H1 (cell line): ENCODE results near the gene UBASH3A. TPM values are rescaled to one million over a fixed set of nuclear protein-coding genes. Genes with fewer than 3 reads are reported as not detected.

Experiments used
- CTCF ChIA-PET: fragments of 300-600 bp; sonication (Branson Sonifier 250); formaldehyde crosslinking; loops from one replicate; lab custom pipeline; 2021; ENCODE audit not compliant: partially characterized antibody; lab: Charles Lee
- POLR2A ChIA-PET: fragments of 300-600 bp; sonication (Branson Sonifier 250); formaldehyde crosslinking; loops from one replicate; lab custom pipeline; 2021; ENCODE audit warnings: inconsistent platforms; ENCODE audit not compliant: partially characterized antibody; lab: Charles Lee
- DNase-seq, 2 experiments: peaks; one replicate each; pipeline versions ENCODE4 v3.0.0 to v3.0.0-alpha.2; 2010 to 2022; ENCODE audit warnings: low spot score in 2 of 2, low read depth in 1 of 2, mixed read lengths in 1 of 2
- FAIRE-seq: peaks from 2 replicates; lab custom pipeline; 2011; peaks lifted over from hg19 to GRCh38; lab: Jason Lieb, UNC
- H2AFZ ChIP-seq: 2 replicates; pipeline ENCODE4 v1.8.1; 2012; ENCODE audit warnings: low read length, inconsistent platforms
- H2AK5ac ChIP-seq: 2 replicates; pipeline ENCODE4 v1.6.1; 2013; ENCODE audit warnings: low read depth, low read length
- H2BK120ac ChIP-seq: replicated peaks from 2 replicates; pipeline ENCODE3; 2013; ENCODE audit warnings: low read depth, low read length, inconsistent platforms
- H2BK12ac ChIP-seq: 2 replicates; pipeline ENCODE4 v1.6.1; 2013; ENCODE audit warnings: low read depth, low read length
- H2BK15ac ChIP-seq: 2 replicates; pipeline ENCODE4 v1.6.1; 2013; ENCODE audit warnings: low read length
- H2BK20ac ChIP-seq: 2 replicates; pipeline ENCODE4 v1.6.1; 2013; ENCODE audit warnings: low read length
- H2BK5ac ChIP-seq: 2 replicates; pipeline ENCODE4 v1.6.1; 2013; ENCODE audit warnings: low read depth, low read length
- H3K14ac ChIP-seq: 2 replicates; pipeline ENCODE4 v1.6.1; 2013; ENCODE audit warnings: inconsistent platforms; ENCODE audit not compliant: insufficient read length
- H3K18ac ChIP-seq: 2 replicates; pipeline ENCODE4 v1.6.1; 2013; ENCODE audit warnings: low read length; ENCODE audit errors: extremely low read depth
- H3K23ac ChIP-seq: 2 replicates; pipeline ENCODE4 v1.6.1; 2013; ENCODE audit warnings: inconsistent platforms; ENCODE audit not compliant: insufficient read length
- H3K23me2 ChIP-seq: 2 replicates; pipeline ENCODE4 v1.6.1; 2013; ENCODE audit warnings: low read depth, low read length
- H3K27ac ChIP-seq: 2 replicates; pipeline ENCODE4 v1.6.1; 2011; ENCODE audit warnings: low read depth, low read length, inconsistent platforms
- H3K27me3 ChIP-seq, 4 experiments: replicated peaks in 1 of 4; 1 replicate in 1 of 4; 2 replicates in 3 of 4; pipeline versions ENCODE4 v1.6.1 to v1.8.1; 2011 to 2013; ENCODE audit warnings: low read length in 3 of 4, mild to moderate bottlenecking in 3 of 4, inconsistent platforms in 2 of 4, mixed read lengths in 2 of 4, moderate library complexity in 1 of 4; ENCODE audit not compliant: control insufficient read depth in 3 of 4, insufficient read depth in 3 of 4; ENCODE audit errors: extremely low read depth in 1 of 4
- H3K36me3 ChIP-seq, 4 experiments: 2 replicates each; pipeline versions ENCODE4 v1.6.1 to v1.8.1; 2011 to 2013; ENCODE audit warnings: mild to moderate bottlenecking in 4 of 4, low read length in 3 of 4, moderate library complexity in 2 of 4, control low read depth in 1 of 4, inconsistent platforms in 1 of 4; ENCODE audit not compliant: insufficient read depth in 4 of 4, control insufficient read depth in 2 of 4
- H3K4ac ChIP-seq: replicated peaks from 2 replicates; pipeline ENCODE3; 2013; ENCODE audit warnings: low read length, low read depth, mixed read lengths, inconsistent platforms; ENCODE audit not compliant: insufficient read length
- H3K4me1 ChIP-seq, 4 experiments: replicated peaks in 1 of 4; 1 replicate in 1 of 4; 2 replicates in 3 of 4; pipeline versions ENCODE4 v1.6.1 to v1.8.1; 2011 to 2013; ENCODE audit warnings: low read length in 3 of 4, inconsistent platforms in 2 of 4, mixed read lengths in 1 of 4; ENCODE audit not compliant: insufficient read depth in 4 of 4, control insufficient read depth in 3 of 4
- H3K4me2 ChIP-seq, 2 experiments: 2 replicates each; pipeline versions ENCODE4 v1.6.1 to v1.8.1; 2011 to 2013; ENCODE audit warnings: low read depth in 2 of 2, low read length in 2 of 2, control low read depth in 1 of 2, inconsistent platforms in 1 of 2, mild to moderate bottlenecking in 1 of 2; ENCODE audit not compliant: insufficient read depth in 1 of 2
- H3K4me3 ChIP-seq, 4 experiments: fragments of 200-600, 300-600 bp in 1 of 4; sonication (generic), shearing (Covaris generic), sonication (Bioruptor Twin) in 1 of 4; 2 replicates each; pipeline versions ENCODE4 v1.5.1 to v1.8.1; 2011 to 2016; ENCODE audit warnings: low read length in 4 of 4, low read depth in 3 of 4, control low read depth in 2 of 4, inconsistent platforms in 2 of 4, mild to moderate bottlenecking in 2 of 4, mixed read lengths in 1 of 4, moderate library complexity in 1 of 4; ENCODE audit not compliant: insufficient read depth in 2 of 4; ENCODE audit errors: extremely low read depth in 1 of 4
- H3K56ac ChIP-seq: replicated peaks from 2 replicates; pipeline ENCODE3; 2013; ENCODE audit warnings: low read depth, mild to moderate bottlenecking, mixed read lengths, low read length, inconsistent platforms; ENCODE audit not compliant: insufficient read length
- H3K79me1 ChIP-seq: 2 replicates; pipeline ENCODE4 v1.6.1; 2013; ENCODE audit warnings: low read depth, low read length, control low read depth
- H3K79me2 ChIP-seq, 2 experiments: 2 replicates each; pipeline versions ENCODE4 v1.6.1 to v1.8.1; 2012 to 2013; ENCODE audit warnings: low read length in 2 of 2, mild to moderate bottlenecking in 2 of 2, inconsistent platforms in 1 of 2; ENCODE audit not compliant: insufficient read depth in 2 of 2, control insufficient read depth in 1 of 2
- H3K9ac ChIP-seq, 4 experiments: replicated peaks in 1 of 4; 1 replicate in 1 of 4; 2 replicates in 3 of 4; pipeline versions ENCODE4 v1.6.1 to v1.8.1; 2011 to 2013; ENCODE audit warnings: low read depth in 3 of 4, low read length in 3 of 4, control low read depth in 2 of 4, mild to moderate bottlenecking in 2 of 4, moderate library complexity in 2 of 4, inconsistent platforms in 1 of 4; ENCODE audit errors: extremely low read depth in 1 of 4
- H3K9me3 ChIP-seq, 2 experiments: 2 replicates each; pipeline versions ENCODE4 v1.6.1 to v1.8.1; 2012 to 2013; ENCODE audit warnings: mild to moderate bottlenecking in 2 of 2, moderate library complexity in 2 of 2, control low read depth in 1 of 2, inconsistent platforms in 1 of 2, low read depth in 1 of 2, low read length in 1 of 2, mixed read lengths in 1 of 2; ENCODE audit not compliant: insufficient read depth in 2 of 2
- H4K20me1 ChIP-seq, 2 experiments: replicated peaks in 1 of 2; 2 replicates each; pipeline versions ENCODE3 to v1.8.1; 2011 to 2013; ENCODE audit warnings: inconsistent platforms in 2 of 2, low read length in 2 of 2, mild to moderate bottlenecking in 1 of 2; ENCODE audit not compliant: insufficient read depth in 2 of 2, control insufficient read depth in 1 of 2
- H4K5ac ChIP-seq: 2 replicates; pipeline ENCODE4 v1.6.1; 2013; ENCODE audit warnings: low read length, low read depth, mixed read lengths, inconsistent platforms; ENCODE audit not compliant: insufficient read length
- H4K8ac ChIP-seq: 2 replicates; pipeline ENCODE4 v1.8.0; 2013; ENCODE audit warnings: mild to moderate bottlenecking, moderate library complexity, low read length, inconsistent platforms; ENCODE audit not compliant: insufficient read depth; ENCODE audit errors: extremely low read depth
- H4K91ac ChIP-seq: replicated peaks from 2 replicates; pipeline ENCODE3; 2013; ENCODE audit warnings: low read length, mixed read lengths, inconsistent platforms; ENCODE audit not compliant: insufficient read length
- CBX5 ChIP-seq: fragments of 300-800, 300-1000 bp; sonication (generic); IDR thresholded peaks from 2 replicates; pipeline ENCODE4 v1.7.1; 2016; ENCODE audit warnings: antibody characterized with exemption, low read length, low read depth
- CTBP2 ChIP-seq: IDR thresholded peaks from 2 replicates; pipeline ENCODE4 v1.7.0; 2011; ENCODE audit warnings: borderline replicate concordance, mild to moderate bottlenecking, moderate library complexity, mixed read lengths, low read length; ENCODE audit not compliant: insufficient read depth, insufficient read length
- GABPA ChIP-seq: IDR thresholded peaks from 2 replicates; pipeline ENCODE4 v1.6.1; 2011; ENCODE audit warnings: mild to moderate bottlenecking, low read length, moderate library complexity, borderline replicate concordance; ENCODE audit not compliant: insufficient read depth
- NANOG ChIP-seq: IDR thresholded peaks from 2 replicates; pipeline ENCODE4 v1.6.1; 2011; ENCODE audit warnings: low read length, low read depth, mild to moderate bottlenecking, inconsistent platforms; ENCODE audit not compliant: insufficient read depth, poor library complexity, severe bottlenecking
- SIRT6 ChIP-seq: IDR thresholded peaks from one replicate; pipeline ENCODE4 v1.7.1; 2012; ENCODE audit warnings: low read length, inconsistent platforms
- SRF ChIP-seq: IDR thresholded peaks from 2 replicates; pipeline ENCODE4 v1.6.1; 2011; ENCODE audit warnings: mild to moderate bottlenecking, low read depth, low read length, moderate library complexity
- TAF7 ChIP-seq: optimal IDR thresholded peaks from 2 replicates; pipeline ENCODE3; 2011; ENCODE audit warnings: low read depth, mild to moderate bottlenecking, inconsistent platforms, low read length, moderate library complexity, borderline replicate concordance
- ZNF274 ChIP-seq: IDR thresholded peaks from 2 replicates; pipeline ENCODE4 v1.7.0; 2012; ENCODE audit warnings: low read length, borderline replicate concordance; ENCODE audit errors: extremely low read depth
- WGBS, 2 experiments: shearing (Covaris generic) in 1 of 2; methylation state at CpG; one replicate each; pipeline versions ENCODE4 v1.1.6 to v1.1.7; 2013 to 2015; ENCODE audit warnings: low lambda C conversion rate in 2 of 2, mixed read lengths in 2 of 2, inconsistent platforms in 1 of 2, low coverage in 1 of 2, missing lambda C conversion rate in 1 of 2; ENCODE audit not compliant: insufficient replicate concordance in 2 of 2, insufficient coverage in 1 of 2, insufficient read length in 1 of 2; ENCODE audit errors: extremely low coverage in 1 of 2, missing lambda C conversion rate in 1 of 2; 5-methylcytosine and 5-hydroxymethylcytosine counted together
- polyA plus RNA-seq, 7 experiments: library from polyadenylated mRNA; depleted of rRNA in 3 of 7; stranded (reverse) in 5 of 7; unstranded in 2 of 7; fragments of >200 nt in 5 of 7; fragments of 200-250 nt in 2 of 7; gene quantifications; 1 replicate in 5 of 7; 2 replicates in 1 of 7; 4 replicates in 1 of 7; pipeline versions ENCODE4 v1.2.1 to v1.2.3, GENCODE V29; 2011 to 2013; ENCODE audit warnings: missing spikeins in 2 of 7, mixed read lengths in 2 of 7
- total RNA-seq: library from RNA; stranded (reverse); fragmentation: NEBNext Ultra II Directional; extraction: Animal tissue kit (Norgen Biotek cat#: 25700); gene quantifications from 2 replicates; pipeline ENCODE4 v1.2.1, GENCODE V29; 2021

Gene UBASH3A
- total and polyA plus RNA-seq, 2 of the 8 experiments (the other 6 are each of a cell fraction or from before 2014, with no cell fraction given): not detected

DNA sequence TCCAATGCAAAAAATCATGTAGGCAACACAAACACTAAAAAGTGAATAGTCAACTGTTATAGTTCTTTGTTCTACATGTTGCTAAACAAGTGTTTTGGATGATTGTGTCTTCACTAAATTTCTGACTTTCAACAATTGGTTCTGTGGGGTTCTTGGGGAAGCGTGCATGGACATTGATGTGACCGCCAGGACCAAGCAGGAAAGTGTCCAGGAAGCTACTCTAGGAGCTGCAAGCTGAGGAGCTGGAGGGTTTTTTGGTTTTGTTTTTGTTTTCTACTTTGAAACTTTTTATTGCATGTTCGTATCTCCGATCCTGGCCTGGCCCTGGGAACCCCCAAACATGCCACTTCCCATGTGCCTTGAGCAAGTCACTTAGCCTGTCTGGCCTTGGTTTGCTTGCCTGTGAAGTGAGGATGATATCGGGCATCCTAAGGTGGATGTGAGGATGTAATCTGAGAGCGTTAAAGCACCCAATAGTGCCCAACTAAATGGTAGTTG, 15.8 kb upstream of the UBASH3A start:
- Histone ChIP-seq H3K27ac (no peak overlapping the region), H3K4me2 (no peak overlapping the region), H3K9ac (no peak overlapping the region), H2BK20ac (0 out of 2 replicates have a peak overlapping the region, but pooled peaks have one; percentile 25), H3K18ac (no peak overlapping the region; the same call in 1 of the 2 replicates), H3K4me1 (peaks cover 0 to 12% (median 9%) of the 10 kb centered on the region in 4 experiments; a peak in 3 of 7 replicates), H2BK5ac (0 out of 2 replicates have a peak overlapping the region, but pooled peaks have one; percentile 73), H3K79me1 (no peaks in the 10 kb centered on the region), H3K36me3 (no peaks in the 10 kb centered on the region), H3K4ac (no peak overlapping the region), H3K23me2 (no peaks in the 10 kb centered on the region), H2BK15ac (no peak overlapping the region), H4K5ac (no peak overlapping the region), H2BK120ac (no peak overlapping the region), H3K14ac (no peak overlapping the region), H3K27me3 (0 out of 7 replicates have a peak, but pooled peaks cover 0 to 2% (median 0%) of the 10 kb centered on the region in 4 experiments), H3K23ac (no peak overlapping the region), H3K56ac (no peak overlapping the region), H3K4me3 (no peak overlapping the region), H4K20me1 (peaks cover 0 to 3% of the 10 kb centered on the region in 2 experiments), H3K9me3 (peaks cover 0 to 4% of the 10 kb centered on the region in 2 experiments; a peak in 1 of 4 replicates), H4K8ac (no peak overlapping the region), H3K79me2 (no peaks in the 10 kb centered on the region), H2BK12ac (peak overlapping the region; percentile 82), H4K91ac (no peak overlapping the region), H2AFZ (no peak overlapping the region), H2AK5ac (peak overlapping the region; percentile 87; the same call in 1 of the 2 replicates)
- DNase-seq (no peak), FAIRE-seq (no peak)
- 92% methylated on average over 6 of the region's 6 CpGs; no CpG with 5 or more reads in 1 of the 2 experiments for WGBS, 2 experiments
- POLR2A ChIA-PET: no interaction called here
- CTCF ChIA-PET: interaction anchor here (0.9 to 2.2 kb wide), 7 partner anchors 11 to 73 kb away, joined by 3 to 8 read pairs (median 4); no protein-coding TSS in a partner anchor
- TF ChIP-seq TAF7 (no peak), SIRT6 (no peak), NANOG (no peak), GABPA (no peak), SRF (no peak), CTBP2 (no peak), ZNF274 (no peak), CBX5 (no peak)
